Neural progenitor cell (in vitro differentiated cells): ENCODE measurements around the gene FNIP1.

ENCODE experiments used
- CTCF ChIP-seq: fragments of 200-600 bp; sonication (generic); IDR thresholded peaks from 2 replicates; pipeline ENCODE4 v1.5.1; 2017; ENCODE audit warnings: antibody characterized with exemption, mild to moderate bottlenecking
- EZH2 ChIP-seq: fragments of 200-600 bp; sonication (generic); IDR thresholded peaks from 2 replicates; pipeline ENCODE4 v1.6.1; 2017; ENCODE audit warnings: antibody characterized with exemption, mild to moderate bottlenecking, moderate library complexity
- EZH2phosphoT487 ChIP-seq: fragments of 200-600 bp; sonication (generic); IDR thresholded peaks from 2 replicates; pipeline ENCODE4 v1.6.1; 2017; ENCODE audit warnings: antibody characterized with exemption

DNA sequence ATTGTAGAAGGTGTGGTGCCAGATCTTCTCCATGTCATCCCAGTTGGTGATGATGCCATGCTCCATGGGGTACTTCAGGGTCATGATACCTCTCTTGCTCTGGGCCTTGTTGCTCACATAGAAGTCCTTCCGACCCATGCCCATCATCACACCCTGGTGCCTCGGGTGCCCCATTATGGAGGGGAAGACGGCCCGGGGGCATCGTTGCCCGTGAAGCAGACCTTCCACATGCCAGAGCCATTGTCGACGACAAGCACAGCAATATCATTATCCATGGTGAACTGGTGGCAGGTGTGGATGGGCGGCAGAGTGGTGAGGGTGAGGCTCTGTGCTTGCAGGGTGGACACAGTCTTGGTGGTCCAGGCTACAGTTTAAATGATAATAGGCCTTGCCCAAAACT, 137.0 kb downstream of the FNIP1 start:
- TF ChIP-seq EZH2: no peak
- TF ChIP-seq CTCF: no peak
- no peak for TF ChIP-seq EZH2phosphoT487
